A549 (cell line): ENCODE measurements around the gene GRIK4.

Source experiments
- KDM1A ChIP-seq: fragments of 200-600 bp; sonication (generic); IDR thresholded peaks from 2 replicates; pipeline ENCODE4 v1.6.1; 2016; ENCODE audit warnings: low read depth, mild to moderate bottlenecking
- MAZ ChIP-seq: fragments of 150-350 bp; IDR thresholded peaks from 2 replicates; pipeline ENCODE4 v1.6.1; 2014; ENCODE audit warnings: antibody characterized with exemption, low read depth, low read length, borderline replicate concordance
- POLR2A ChIP-seq: IDR thresholded peaks from 2 replicates; pipeline ENCODE4 v1.6.1; 2012; ENCODE audit warnings: mild to moderate bottlenecking, low read length
- SMC3 ChIP-seq: fragments of >200 bp; sonication (Bioruptor Twin); formaldehyde crosslinking; IDR thresholded peaks from 3 replicates; pipeline ENCODE4 v1.6.1; 2018; ENCODE audit warnings: inconsistent platforms
- ZFP36 ChIP-seq: fragments of 450-650 bp; IDR thresholded peaks from 2 replicates; pipeline ENCODE4 v1.6.1; 2014; ENCODE audit warnings: borderline replicate concordance; ENCODE audit not compliant: partially characterized antibody
- TF ChIP-seq, protein P1 (sequence below): fragments of >200 bp; sonication (Bioruptor Twin); formaldehyde crosslinking; IDR thresholded peaks from 3 replicates; pipeline ENCODE4 v1.5.1; 2016
- TF ChIP-seq, protein P2 (sequence below): IDR thresholded peaks from 2 replicates; pipeline ENCODE4 v1.6.1; 2012
- TF ChIP-seq, protein P3 (sequence below): fragments of >200 bp; sonication (Bioruptor Twin); formaldehyde crosslinking; IDR thresholded peaks from 3 replicates; pipeline ENCODE4 v1.6.1; 2016
- TF ChIP-seq, protein P4 (sequence below): IDR thresholded peaks from 2 replicates; pipeline ENCODE4 v1.6.1; 2012; ENCODE audit warnings: low read depth, borderline replicate concordance

DNA sequence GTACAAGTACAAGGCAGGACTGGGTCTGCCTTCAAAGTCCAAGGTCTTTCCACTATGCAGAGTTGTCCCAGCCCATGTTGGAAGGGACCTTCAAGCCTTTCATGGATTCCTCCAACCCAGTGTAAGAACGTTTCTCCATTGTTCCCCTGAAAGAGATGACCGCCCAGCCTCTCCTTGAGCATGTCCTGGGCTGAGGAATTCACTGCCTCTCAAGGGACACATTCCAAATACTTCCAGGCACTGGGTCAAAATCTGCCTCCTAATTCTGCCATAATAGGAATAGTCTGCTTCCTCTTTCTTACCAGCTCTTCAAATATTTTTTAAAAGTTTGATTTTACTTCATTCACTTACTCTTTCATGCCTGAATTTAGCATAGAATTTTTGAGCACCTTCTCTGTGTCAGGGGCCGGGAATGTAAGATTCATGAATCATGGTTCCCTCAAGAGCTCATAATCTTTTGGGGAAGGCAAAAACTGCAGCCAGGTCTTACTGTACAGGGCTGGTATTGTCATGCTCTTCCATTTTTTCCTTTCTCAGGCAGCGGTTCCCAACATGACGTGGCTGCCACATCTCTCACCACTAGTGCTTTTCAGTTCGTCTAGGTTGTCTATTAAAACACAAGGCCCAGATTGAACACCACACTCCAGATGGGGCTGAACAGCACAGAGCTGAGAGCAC is 369.1 kb downstream of the GRIK4 start:
- TF ChIP-seq, protein P1, sequence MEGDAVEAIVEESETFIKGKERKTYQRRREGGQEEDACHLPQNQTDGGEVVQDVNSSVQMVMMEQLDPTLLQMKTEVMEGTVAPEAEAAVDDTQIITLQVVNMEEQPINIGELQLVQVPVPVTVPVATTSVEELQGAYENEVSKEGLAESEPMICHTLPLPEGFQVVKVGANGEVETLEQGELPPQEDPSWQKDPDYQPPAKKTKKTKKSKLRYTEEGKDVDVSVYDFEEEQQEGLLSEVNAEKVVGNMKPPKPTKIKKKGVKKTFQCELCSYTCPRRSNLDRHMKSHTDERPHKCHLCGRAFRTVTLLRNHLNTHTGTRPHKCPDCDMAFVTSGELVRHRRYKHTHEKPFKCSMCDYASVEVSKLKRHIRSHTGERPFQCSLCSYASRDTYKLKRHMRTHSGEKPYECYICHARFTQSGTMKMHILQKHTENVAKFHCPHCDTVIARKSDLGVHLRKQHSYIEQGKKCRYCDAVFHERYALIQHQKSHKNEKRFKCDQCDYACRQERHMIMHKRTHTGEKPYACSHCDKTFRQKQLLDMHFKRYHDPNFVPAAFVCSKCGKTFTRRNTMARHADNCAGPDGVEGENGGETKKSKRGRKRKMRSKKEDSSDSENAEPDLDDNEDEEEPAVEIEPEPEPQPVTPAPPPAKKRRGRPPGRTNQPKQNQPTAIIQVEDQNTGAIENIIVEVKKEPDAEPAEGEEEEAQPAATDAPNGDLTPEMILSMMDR: no peak
- TF ChIP-seq ZFP36: no peak
- TF ChIP-seq MAZ: no peak
- TF ChIP-seq KDM1A: no peak
- TF ChIP-seq, protein P2, sequence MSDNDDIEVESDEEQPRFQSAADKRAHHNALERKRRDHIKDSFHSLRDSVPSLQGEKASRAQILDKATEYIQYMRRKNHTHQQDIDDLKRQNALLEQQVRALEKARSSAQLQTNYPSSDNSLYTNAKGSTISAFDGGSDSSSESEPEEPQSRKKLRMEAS: no peak
- TF ChIP-seq, protein P3, sequence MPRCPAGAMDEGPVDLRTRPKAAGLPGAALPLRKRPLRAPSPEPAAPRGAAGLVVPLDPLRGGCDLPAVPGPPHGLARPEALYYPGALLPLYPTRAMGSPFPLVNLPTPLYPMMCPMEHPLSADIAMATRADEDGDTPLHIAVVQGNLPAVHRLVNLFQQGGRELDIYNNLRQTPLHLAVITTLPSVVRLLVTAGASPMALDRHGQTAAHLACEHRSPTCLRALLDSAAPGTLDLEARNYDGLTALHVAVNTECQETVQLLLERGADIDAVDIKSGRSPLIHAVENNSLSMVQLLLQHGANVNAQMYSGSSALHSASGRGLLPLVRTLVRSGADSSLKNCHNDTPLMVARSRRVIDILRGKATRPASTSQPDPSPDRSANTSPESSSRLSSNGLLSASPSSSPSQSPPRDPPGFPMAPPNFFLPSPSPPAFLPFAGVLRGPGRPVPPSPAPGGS: no peak
- TF ChIP-seq SMC3: no peak
- TF ChIP-seq POLR2A: no peak
- TF ChIP-seq, protein P4, sequence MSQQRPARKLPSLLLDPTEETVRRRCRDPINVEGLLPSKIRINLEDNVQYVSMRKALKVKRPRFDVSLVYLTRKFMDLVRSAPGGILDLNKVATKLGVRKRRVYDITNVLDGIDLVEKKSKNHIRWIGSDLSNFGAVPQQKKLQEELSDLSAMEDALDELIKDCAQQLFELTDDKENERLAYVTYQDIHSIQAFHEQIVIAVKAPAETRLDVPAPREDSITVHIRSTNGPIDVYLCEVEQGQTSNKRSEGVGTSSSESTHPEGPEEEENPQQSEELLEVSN: no peak
